Measurements from ENCODE around the gene CISTR. TPM values are rescaled to one million over a fixed set of nuclear protein-coding genes. Genes with fewer than 3 reads are reported as not detected.
A peak's percentile ranks its signal among the peaks of the same experiment; 100 is the strongest.

CISTR gene
- total and polyA plus RNA-seq, 2 experiments from 2014 or later, result not detected

DNA sequence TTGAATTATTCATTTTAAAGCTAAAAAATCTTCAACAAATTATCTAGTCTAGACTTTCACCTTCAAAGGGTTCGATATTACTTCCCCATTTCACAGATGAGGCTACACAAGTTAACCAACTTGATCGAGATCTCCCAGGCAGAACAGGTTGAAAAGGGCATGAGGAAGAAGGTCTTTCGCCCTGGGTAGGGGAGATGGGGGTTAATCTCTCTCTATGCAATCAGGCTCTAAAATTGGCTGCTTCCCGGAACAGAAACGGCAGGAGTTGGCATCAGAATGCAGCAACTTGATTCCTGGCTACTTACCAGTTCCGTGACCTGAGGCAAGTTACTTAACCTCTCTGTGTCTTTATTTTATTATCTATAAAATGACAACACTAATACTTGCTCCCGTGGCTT is 2.4 kb upstream of the CISTR start:
- DNase-seq (ENCODE audit: low spot score) (no peak), ATAC-seq (no peak)
- no peaks in the 10 kb centered on the region for H3K36me3 ChIP-seq (ENCODE audit: insufficient read depth)
- Mint-ChIP-seq H3K4me3 (no peak overlapping the region), H3K4me1 (peaks cover 19% of the 10 kb centered on the region), H3K27me3 (ENCODE audit: insufficient read depth, low read depth, poor library complexity) (peaks cover 18% of the 10 kb centered on the region), H3K9me3 (no peaks in the 10 kb centered on the region; the same call in 2 of the 3 replicates), H3K36me3 (ENCODE audit: low read depth) (no peaks in the 10 kb centered on the region), H3K27ac (no peak overlapping the region)
- 0 out of 2 replicates have a peak, but pooled peaks cover 17% of the 10 kb centered on the region for H3F3A ChIP-seq (replicated peaks; ENCODE audit: low read depth)
- H2AFZ ChIP-seq, result no peak overlapping the region
- no peaks in the 10 kb centered on the region for H4K20me1 ChIP-seq (replicated peaks; ENCODE audit: insufficient read depth)
- TF ChIP-seq ZNF331 (CRISPR knock-in tag; IDR thresholded peaks at IDR 0.05; ENCODE audit: low read depth) (no peak), ZNF114 (CRISPR knock-in tag; IDR thresholded peaks at IDR 0.05) (no peak), POLR2AphosphoS5 (IDR thresholded peaks at IDR 0.05; ENCODE audit: low read depth) (no peak), CREB1 (CRISPR knock-in tag; IDR thresholded peaks at IDR 0.05; ENCODE audit: low read depth) (no peak)
- TF ChIP-seq, protein P1, sequence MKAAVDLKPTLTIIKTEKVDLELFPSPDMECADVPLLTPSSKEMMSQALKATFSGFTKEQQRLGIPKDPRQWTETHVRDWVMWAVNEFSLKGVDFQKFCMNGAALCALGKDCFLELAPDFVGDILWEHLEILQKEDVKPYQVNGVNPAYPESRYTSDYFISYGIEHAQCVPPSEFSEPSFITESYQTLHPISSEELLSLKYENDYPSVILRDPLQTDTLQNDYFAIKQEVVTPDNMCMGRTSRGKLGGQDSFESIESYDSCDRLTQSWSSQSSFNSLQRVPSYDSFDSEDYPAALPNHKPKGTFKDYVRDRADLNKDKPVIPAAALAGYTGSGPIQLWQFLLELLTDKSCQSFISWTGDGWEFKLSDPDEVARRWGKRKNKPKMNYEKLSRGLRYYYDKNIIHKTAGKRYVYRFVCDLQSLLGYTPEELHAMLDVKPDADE (IDR thresholded peaks at IDR 0.05), result no peak
- TF ChIP-seq, protein P2, sequence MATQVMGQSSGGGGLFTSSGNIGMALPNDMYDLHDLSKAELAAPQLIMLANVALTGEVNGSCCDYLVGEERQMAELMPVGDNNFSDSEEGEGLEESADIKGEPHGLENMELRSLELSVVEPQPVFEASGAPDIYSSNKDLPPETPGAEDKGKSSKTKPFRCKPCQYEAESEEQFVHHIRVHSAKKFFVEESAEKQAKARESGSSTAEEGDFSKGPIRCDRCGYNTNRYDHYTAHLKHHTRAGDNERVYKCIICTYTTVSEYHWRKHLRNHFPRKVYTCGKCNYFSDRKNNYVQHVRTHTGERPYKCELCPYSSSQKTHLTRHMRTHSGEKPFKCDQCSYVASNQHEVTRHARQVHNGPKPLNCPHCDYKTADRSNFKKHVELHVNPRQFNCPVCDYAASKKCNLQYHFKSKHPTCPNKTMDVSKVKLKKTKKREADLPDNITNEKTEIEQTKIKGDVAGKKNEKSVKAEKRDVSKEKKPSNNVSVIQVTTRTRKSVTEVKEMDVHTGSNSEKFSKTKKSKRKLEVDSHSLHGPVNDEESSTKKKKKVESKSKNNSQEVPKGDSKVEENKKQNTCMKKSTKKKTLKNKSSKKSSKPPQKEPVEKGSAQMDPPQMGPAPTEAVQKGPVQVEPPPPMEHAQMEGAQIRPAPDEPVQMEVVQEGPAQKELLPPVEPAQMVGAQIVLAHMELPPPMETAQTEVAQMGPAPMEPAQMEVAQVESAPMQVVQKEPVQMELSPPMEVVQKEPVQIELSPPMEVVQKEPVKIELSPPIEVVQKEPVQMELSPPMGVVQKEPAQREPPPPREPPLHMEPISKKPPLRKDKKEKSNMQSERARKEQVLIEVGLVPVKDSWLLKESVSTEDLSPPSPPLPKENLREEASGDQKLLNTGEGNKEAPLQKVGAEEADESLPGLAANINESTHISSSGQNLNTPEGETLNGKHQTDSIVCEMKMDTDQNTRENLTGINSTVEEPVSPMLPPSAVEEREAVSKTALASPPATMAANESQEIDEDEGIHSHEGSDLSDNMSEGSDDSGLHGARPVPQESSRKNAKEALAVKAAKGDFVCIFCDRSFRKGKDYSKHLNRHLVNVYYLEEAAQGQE (IDR thresholded peaks at IDR 0.05; ENCODE audit: unreplicated experiment), result no peak
- TF ChIP-seq, protein P3, sequence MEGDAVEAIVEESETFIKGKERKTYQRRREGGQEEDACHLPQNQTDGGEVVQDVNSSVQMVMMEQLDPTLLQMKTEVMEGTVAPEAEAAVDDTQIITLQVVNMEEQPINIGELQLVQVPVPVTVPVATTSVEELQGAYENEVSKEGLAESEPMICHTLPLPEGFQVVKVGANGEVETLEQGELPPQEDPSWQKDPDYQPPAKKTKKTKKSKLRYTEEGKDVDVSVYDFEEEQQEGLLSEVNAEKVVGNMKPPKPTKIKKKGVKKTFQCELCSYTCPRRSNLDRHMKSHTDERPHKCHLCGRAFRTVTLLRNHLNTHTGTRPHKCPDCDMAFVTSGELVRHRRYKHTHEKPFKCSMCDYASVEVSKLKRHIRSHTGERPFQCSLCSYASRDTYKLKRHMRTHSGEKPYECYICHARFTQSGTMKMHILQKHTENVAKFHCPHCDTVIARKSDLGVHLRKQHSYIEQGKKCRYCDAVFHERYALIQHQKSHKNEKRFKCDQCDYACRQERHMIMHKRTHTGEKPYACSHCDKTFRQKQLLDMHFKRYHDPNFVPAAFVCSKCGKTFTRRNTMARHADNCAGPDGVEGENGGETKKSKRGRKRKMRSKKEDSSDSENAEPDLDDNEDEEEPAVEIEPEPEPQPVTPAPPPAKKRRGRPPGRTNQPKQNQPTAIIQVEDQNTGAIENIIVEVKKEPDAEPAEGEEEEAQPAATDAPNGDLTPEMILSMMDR (conservative IDR thresholded peaks at IDR 0.05; ENCODE audit: low read depth in 2 of 2), result no peak
- H3K9me2 ChIP-seq (ENCODE audit: insufficient read depth), result no peaks in the 10 kb centered on the region
- H3K27ac ChIP-seq (ENCODE audit: low read depth), result no peak overlapping the region
- H3K4me2 ChIP-seq, result peak overlapping the region; percentile 77
- H3K4me3 ChIP-seq, result 0 out of 2 replicates have a peak overlapping the region, but pooled peaks have one; percentile 14
- peaks cover 93% of the 10 kb centered on the region for H3K27me3 ChIP-seq (ENCODE audit: insufficient read depth)
- H3K4me1 ChIP-seq (ENCODE audit: insufficient read depth), result peaks cover 58% of the 10 kb centered on the region
- no peaks in the 10 kb centered on the region for H3K79me2 ChIP-seq (replicated peaks; ENCODE audit: insufficient read depth)

DNA sequence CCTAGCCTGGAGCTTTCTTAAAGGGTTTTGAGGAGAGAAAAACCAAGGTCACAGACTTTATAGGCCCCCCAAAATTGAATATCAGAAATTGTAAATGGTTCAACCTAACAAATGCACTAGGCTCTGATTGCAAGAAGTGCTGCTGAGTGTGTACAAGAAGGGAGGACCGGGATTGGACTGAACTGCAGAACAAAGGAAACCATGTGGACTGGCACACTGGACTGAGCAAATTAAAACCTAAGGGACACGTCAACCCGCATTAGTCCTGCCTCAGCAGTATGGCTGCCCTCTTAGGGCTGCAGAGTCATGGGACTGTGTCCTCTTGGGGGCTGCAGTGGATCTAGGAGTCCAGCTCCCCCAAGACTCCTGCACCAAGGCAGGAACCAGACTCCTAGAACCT is 842 bp upstream of the CISTR start:
- Histone ChIP-seq H3K9me2 (ENCODE audit: insufficient read depth) (no peaks in the 10 kb centered on the region), H4K20me1 (replicated peaks; ENCODE audit: insufficient read depth) (no peaks in the 10 kb centered on the region; the same call in 1 of the 2 replicates), H3F3A (replicated peaks; ENCODE audit: low read depth) (0 out of 2 replicates have a peak, but pooled peaks cover 17% of the 10 kb centered on the region), H3K4me3 (peak overlapping the region; percentile 76), H3K79me2 (replicated peaks; ENCODE audit: insufficient read depth) (no peaks in the 10 kb centered on the region), H3K4me1 (ENCODE audit: insufficient read depth) (peaks cover 60% of the 10 kb centered on the region), H3K4me2 (peak overlapping the region; percentile 91; the same call in 1 of the 2 replicates), H2AFZ (no peak overlapping the region), H3K27me3 (ENCODE audit: insufficient read depth) (peaks cover 93% of the 10 kb centered on the region), H3K36me3 (ENCODE audit: insufficient read depth) (no peaks in the 10 kb centered on the region), H3K27ac (ENCODE audit: low read depth) (no peak overlapping the region)
- Mint-ChIP-seq H3K9me3 (no peaks in the 10 kb centered on the region), H3K27me3 (ENCODE audit: insufficient read depth, low read depth, poor library complexity) (peaks cover 6% of the 10 kb centered on the region), H3K4me1 (peaks cover 7% of the 10 kb centered on the region), H3K36me3 (ENCODE audit: low read depth) (no peaks in the 10 kb centered on the region), H3K4me3 (no peak overlapping the region), H3K27ac (no peak overlapping the region)
- no peak for ATAC-seq
- no peak for DNase-seq (ENCODE audit: low spot score)
- TF ChIP-seq, protein P1 (IDR thresholded peaks at IDR 0.05), result no peak
- TF ChIP-seq EZH2 (IDR thresholded peaks at IDR 0.05; ENCODE audit: low read depth, unreplicated experiment), result peak; percentile 46

All from GM23338 (cell line).